Liver (tissue), 9 donors: Measurements from ENCODE around the gene LAMA5. TPM values are rescaled to one million over a fixed set of nuclear protein-coding genes. Genes with fewer than 3 reads are reported as not detected.
A peak's percentile ranks its signal among the peaks of the same experiment; 100 is the strongest.

ENCODE experiments used
- DNase-seq: peaks from one replicate; pipeline ENCODE4 v3.0.0-alpha.2; 2017; ENCODE audit warnings: low spot score
- H3K27ac ChIP-seq, 2 donors: one replicate each; pipeline ENCODE4 v1.7.0; 2013; ENCODE audit warnings: inconsistent platforms in 2 of 2, low read length in 2 of 2, control low read depth in 1 of 2, low read depth in 1 of 2, mild to moderate bottlenecking in 1 of 2
- H3K27me3 ChIP-seq, 4 donors: one replicate each; pipeline versions ENCODE4 v1.6.1 to v1.7.0; 2013; ENCODE audit warnings: low read length in 3 of 4, inconsistent platforms in 1 of 4, mild to moderate bottlenecking in 1 of 4, moderate library complexity in 1 of 4; ENCODE audit not compliant: control insufficient read depth in 4 of 4, insufficient read depth in 4 of 4
- H3K36me3 ChIP-seq, 4 donors: one replicate each; pipeline versions ENCODE4 v1.6.1 to v1.7.0; 2013; ENCODE audit warnings: low read length in 3 of 4, mild to moderate bottlenecking in 3 of 4, low read depth in 1 of 4, moderate library complexity in 1 of 4; ENCODE audit not compliant: control insufficient read depth in 4 of 4, insufficient read depth in 3 of 4
- H3K4me1 ChIP-seq, 4 donors: one replicate each; pipeline versions ENCODE4 v1.6.1 to v1.7.0; 2013; ENCODE audit warnings: low read length in 3 of 4, mild to moderate bottlenecking in 3 of 4, moderate library complexity in 1 of 4; ENCODE audit not compliant: control insufficient read depth in 4 of 4, insufficient read depth in 4 of 4
- H3K4me3 ChIP-seq, 3 donors: one replicate each; pipeline versions ENCODE4 v1.6.1 to v1.7.0; 2013; ENCODE audit warnings: low read length in 3 of 3, control low read depth in 1 of 3, low read depth in 1 of 3, mild to moderate bottlenecking in 1 of 3
- H3K9ac ChIP-seq, 2 donors: one replicate each; pipeline ENCODE4 v1.7.0; 2013; ENCODE audit warnings: low read length in 2 of 2, mild to moderate bottlenecking in 2 of 2, moderate library complexity in 2 of 2, control low read depth in 1 of 2, low read depth in 1 of 2
- H3K9me3 ChIP-seq, 4 donors: one replicate each; pipeline versions ENCODE4 v1.6.1 to v1.7.0; 2013; ENCODE audit warnings: low read length in 3 of 4; ENCODE audit not compliant: control insufficient read depth in 4 of 4
- EGR1 ChIP-seq, 2 donors: IDR thresholded peaks; 2 replicates each; pipeline ENCODE4 v1.6.1; 2016 to 2018; ENCODE audit warnings: antibody characterized with exemption in 2 of 2, low read depth in 2 of 2
- FOXA1 ChIP-seq: IDR thresholded peaks from 2 replicates; pipeline ENCODE4 v1.6.1; 2016; ENCODE audit warnings: antibody characterized with exemption
- FOXA2 ChIP-seq: IDR thresholded peaks from 2 replicates; pipeline ENCODE4 v1.6.1; 2016; ENCODE audit warnings: antibody characterized with exemption
- GABPA ChIP-seq, 2 donors: IDR thresholded peaks in 1 of 2; conservative IDR thresholded peaks in 1 of 2; 2 replicates each; pipeline ENCODE4 v1.6.1; 2016; ENCODE audit warnings: antibody characterized with exemption in 2 of 2, mild to moderate bottlenecking in 1 of 2, moderate library complexity in 1 of 2
- MAX ChIP-seq: IDR thresholded peaks from 2 replicates; pipeline ENCODE4 v1.6.1; 2016; ENCODE audit warnings: antibody characterized with exemption
- NR2F2 ChIP-seq: IDR thresholded peaks from 2 replicates; pipeline ENCODE4 v1.6.1; 2016; ENCODE audit warnings: antibody characterized with exemption
- RAD21 ChIP-seq, 2 donors: IDR thresholded peaks; 2 replicates each; pipeline ENCODE4 v1.6.1; 2016; ENCODE audit warnings: antibody characterized with exemption in 2 of 2, mild to moderate bottlenecking in 2 of 2
- REST ChIP-seq: IDR thresholded peaks from 2 replicates; pipeline ENCODE4 v1.6.1; 2016; ENCODE audit warnings: antibody characterized with exemption, mild to moderate bottlenecking
- RXRA ChIP-seq, 2 donors: IDR thresholded peaks; 2 replicates each; pipeline ENCODE4 v1.6.1; 2017 to 2018; ENCODE audit warnings: antibody characterized with exemption in 2 of 2, mild to moderate bottlenecking in 1 of 2
- SP1 ChIP-seq: IDR thresholded peaks from 2 replicates; pipeline ENCODE4 v1.6.1; 2018; ENCODE audit warnings: antibody characterized with exemption, mild to moderate bottlenecking
- TAF1 ChIP-seq: conservative IDR thresholded peaks from 2 replicates; pipeline ENCODE4 v1.6.1; 2016; ENCODE audit warnings: antibody characterized with exemption, mild to moderate bottlenecking
- ZBTB33 ChIP-seq: IDR thresholded peaks from 2 replicates; pipeline ENCODE4 v1.6.1; 2016; ENCODE audit warnings: antibody characterized with exemption
- WGBS: extraction: QIAGEN DNeasy Blood & Tissue Kit; methylation state at CpG from one replicate; pipeline ENCODE4 v1.1.7; 2013; 5-methylcytosine and 5-hydroxymethylcytosine counted together
- polyA plus RNA-seq, 2 donors: library from polyadenylated mRNA; stranded (reverse) in 1 of 2; unstranded in 1 of 2; fragments of 200-250 nt in 1 of 2; fragments of >200 nt in 1 of 2; fragmentation: Nextera tagmentation in 1 of 2; extraction: Ambion mirVana in 1 of 2; gene quantifications; one replicate each; pipeline versions ENCODE4 v1.2.1 to v1.2.3, GENCODE V29; 2013 to 2015
- total RNA-seq, 2 donors: library from RNA; depleted of rRNA; stranded (reverse); fragments of >200 nt; gene quantifications; one replicate each; pipeline ENCODE4 v1.2.3, GENCODE V29; 2014
- donor health status: healthy.
- donor health status: healthy.
- donor health status: healthy.
- donor health status: healthy.
- donor health status: healthy.

Gene LAMA5
- total and polyA plus RNA-seq, 4 donors, result 3.6 to 40.2 (median 13.7) TPM

- Histone ChIP-seq H3K27ac (no peak overlapping the region), H3K4me3 (no peak overlapping the region), H3K27me3 (no peaks in the 10 kb centered on the region), H3K36me3 (peaks cover 15 to 48% (median 41%) of the 10 kb centered on the region in 4 donors), H3K4me1 (peaks cover 0 to 10% (median 6%) of the 10 kb centered on the region in 4 donors), H3K9me3 (no peaks in the 10 kb centered on the region), H3K9ac (no peak overlapping the region)
- 96% methylated on average over 6 of the region's 6 CpGs for WGBS
- no peak for DNase-seq
- no peak for TF ChIP-seq TAF1
- no peak for TF ChIP-seq REST
- no peak for TF ChIP-seq SP1
- no peak for TF ChIP-seq GABPA (IDR thresholded peaks at IDR 0.05 in 1 of 2, conservative IDR thresholded peaks at IDR 0.05 in 1 of 2)
- no peak for TF ChIP-seq FOXA1
- TF ChIP-seq RXRA (IDR thresholded peaks at IDR 0.05), result no peak
- no peak for TF ChIP-seq ZBTB33
- no peak for TF ChIP-seq NR2F2
- no peak for TF ChIP-seq RAD21 (IDR thresholded peaks at IDR 0.05)
- TF ChIP-seq FOXA2, result no peak
- TF ChIP-seq MAX, result no peak
These were observed 82.7 kb downstream of the LAMA5 start for GRCh38 chr20:62284448-62284847.

GRCh38 chr20:62282877-62283503 lies 84.1 kb downstream of the LAMA5 start:
- H3K4me3 ChIP-seq, result no peak overlapping the region
- no peak for DNase-seq
- H3K27ac ChIP-seq, result no peak overlapping the region
- no peaks in the 10 kb centered on the region for H3K27me3 ChIP-seq
- H3K36me3 ChIP-seq, result peaks cover 17 to 50% (median 37%) of the 10 kb centered on the region in 4 donors
- H3K9me3 ChIP-seq, result no peaks in the 10 kb centered on the region
- H3K9ac ChIP-seq, result no peak overlapping the region
- TF ChIP-seq ZBTB33, result no peak
- TF ChIP-seq TAF1, result no peak
- no peak for TF ChIP-seq EGR1 (IDR thresholded peaks at IDR 0.05; ENCODE audit: low read depth in 2 of 2)
- no peak for TF ChIP-seq FOXA2
- peak; percentile 81 to 89 for TF ChIP-seq RXRA (IDR thresholded peaks at IDR 0.05)
- TF ChIP-seq GABPA (IDR thresholded peaks at IDR 0.05 in 1 of 2, conservative IDR thresholded peaks at IDR 0.05 in 1 of 2), result no peak
- TF ChIP-seq MAX, result no peak
- peak; percentile 98 for TF ChIP-seq NR2F2
- peak; percentile 41 for TF ChIP-seq SP1
- WGBS, result 89% methylated on average over 16 of the region's 16 CpGs
- H3K4me1 ChIP-seq, result peaks cover 0 to 10% (median 6%) of the 10 kb centered on the region in 4 donors
